MCF 10A (cell line): ENCODE results near the gene NDUFS2. TPM values are rescaled to one million over a fixed set of nuclear protein-coding genes. Genes with fewer than 3 reads are reported as not detected.

Source experiments
- BruUV-seq: library from RNA; stranded (reverse); fragments of 400-500 nt; replicated peaks from 2 replicates; lab custom pipeline; 2021; lab: Mats Ljungman, UMichigan
- CTCF ChIA-PET: fragments of 300-600 bp; sonication (Branson Sonifier 250); formaldehyde crosslinking; extraction: SDS; loops from one replicate; lab custom pipeline; 2021; ENCODE audit warnings: antibody characterized with exemption, inconsistent platforms; lab: Yijun Ruan, JAX
- POLR2A ChIA-PET: fragments of 300-600, 350-650 bp; sonication (Branson Sonifier 250); formaldehyde crosslinking; extraction: SDS; loops from one replicate; lab custom pipeline; 2020; ENCODE audit warnings: antibody characterized with exemption, inconsistent platforms; lab: Yijun Ruan, JAX
- DNase-seq: peaks from one replicate; pipeline ENCODE4 v3.0.0-alpha.2; 2018; ENCODE audit not compliant: unreplicated experiment
- H3K27ac Mint-ChIP-seq: one replicate; pipeline ENCODE4 v1.8.0; 2022; ENCODE audit warnings: mild to moderate bottlenecking, low read depth, mixed read lengths; ENCODE audit not compliant: unreplicated experiment
- H3K27me3 Mint-ChIP-seq: one replicate; pipeline ENCODE4 v1.8.0; 2022; ENCODE audit warnings: mixed read lengths; ENCODE audit not compliant: insufficient read depth, unreplicated experiment
- H3K36me3 Mint-ChIP-seq: one replicate; pipeline ENCODE4 v1.8.0; 2022; ENCODE audit warnings: mild to moderate bottlenecking, moderate library complexity, mixed read lengths; ENCODE audit not compliant: insufficient read depth, unreplicated experiment
- H3K4me1 Mint-ChIP-seq: one replicate; pipeline ENCODE4 v1.8.0; 2022; ENCODE audit warnings: mixed read lengths; ENCODE audit not compliant: insufficient read depth, unreplicated experiment
- H3K4me3 Mint-ChIP-seq: one replicate; pipeline ENCODE4 v1.8.0; 2022; ENCODE audit warnings: mild to moderate bottlenecking, moderate library complexity, mixed read lengths; ENCODE audit not compliant: unreplicated experiment
- H3K9me3 Mint-ChIP-seq: one replicate; pipeline ENCODE4 v1.8.0; 2022; ENCODE audit warnings: mixed read lengths; ENCODE audit not compliant: unreplicated experiment
- intact Hi-C: fragments of 100-400 bp; cut with micrococcal nuclease; formaldehyde crosslinking; loops from 2 replicates; pipeline ENCODE4 v1.14.1; 2022
- total RNA-seq: library from RNA; stranded (reverse); gene quantifications from 2 replicates; pipeline ENCODE4 v1.2.3, GENCODE V29; 2022
- TF ChIP-seq, protein P1 (sequence below): fragments of 200-600 bp; IDR thresholded peaks from one replicate; pipeline ENCODE4 v1.8.0; 2022; ENCODE audit warnings: antibody characterized with exemption, mild to moderate bottlenecking; ENCODE audit not compliant: unreplicated experiment

Gene NDUFS2
- total RNA-seq, 1 experiment from 2014 or later: 149 TPM

DNA sequence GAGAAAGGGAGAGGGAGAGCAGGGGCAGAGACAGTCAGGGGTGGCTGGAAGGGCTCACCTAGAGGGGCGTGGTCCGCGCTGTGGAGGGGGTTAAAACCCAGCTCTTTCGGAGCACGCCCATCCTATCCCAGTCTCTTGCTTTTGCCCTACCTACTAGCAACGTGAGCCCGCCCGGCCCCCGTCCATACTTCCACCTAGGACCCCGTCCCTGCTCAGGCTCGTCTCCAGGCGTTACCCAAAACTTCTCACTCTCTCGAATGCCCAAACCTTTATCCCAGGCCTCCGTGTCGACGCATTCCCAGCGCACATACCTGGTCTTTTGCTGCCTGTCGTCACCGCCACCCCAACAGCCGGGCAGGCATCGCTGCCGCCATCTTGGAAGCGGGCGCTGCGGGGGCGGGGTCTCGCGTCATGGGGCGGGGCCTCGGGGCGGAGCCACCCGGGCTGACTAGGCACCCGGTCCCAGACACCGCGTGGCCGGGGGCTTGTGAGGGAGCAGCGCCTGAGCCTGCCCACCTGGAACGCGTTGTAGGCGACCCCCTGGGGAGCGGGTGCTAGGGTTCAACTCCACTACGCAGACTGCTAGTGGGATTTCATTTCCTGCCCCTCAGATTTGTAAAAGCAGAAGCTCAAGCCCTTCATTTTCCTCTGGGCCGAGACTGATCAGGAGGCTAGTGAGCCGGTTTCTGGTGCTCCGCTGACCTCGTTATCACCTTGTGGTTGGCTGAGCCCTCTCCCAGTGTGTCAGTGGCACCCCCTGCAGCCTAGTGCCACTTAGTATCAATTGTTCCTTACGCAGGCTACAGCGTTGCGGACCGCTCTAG lies 24.8 kb upstream of the NDUFS2 start, which contains the start of gene B4GALT3:
B4GALT3 (minus strand) TSS at position 396 of the 824 bp plus-strand sequence. CDS start 1,447 bp downstream, outside the sequence.
- peak; percentile 87 for DNase-seq
- POLR2A ChIA-PET: interaction anchor here (0.5 to 3.3 kb wide), 21 partner anchors 10 to 214 kb away, joined by 3 to 101 read pairs (median 6); partner anchors contain the start of genes DEDD, F11R, NDUFS2 and NIT1
- BruUV-seq: TSS peak; percentile 97

DNA sequence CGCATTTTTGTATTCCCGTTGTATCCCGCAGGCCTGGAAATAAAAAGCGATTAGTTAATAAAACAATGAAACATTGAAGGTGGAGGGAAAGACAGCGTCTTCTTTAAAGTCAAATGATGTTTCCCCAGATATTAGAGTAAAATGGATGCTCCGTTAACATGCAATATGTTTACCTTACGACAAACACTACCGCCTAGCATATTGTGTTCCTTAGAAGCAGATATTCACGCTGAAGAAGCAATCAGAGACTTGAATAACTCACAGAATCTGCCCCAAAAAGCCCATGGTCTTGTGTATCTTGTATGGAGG lies 24.3 kb upstream of the NDUFS2 start:
- no peak for DNase-seq
- Mint-ChIP-seq H3K4me1 (peaks cover 37% of the 10 kb centered on the region), H3K36me3 (peaks cover 26% of the 10 kb centered on the region), H3K9me3 (no peaks in the 10 kb centered on the region), H3K27ac (peak overlapping the region; percentile 92), H3K27me3 (no peaks in the 10 kb centered on the region), H3K4me3 (peak overlapping the region; percentile 86)
- no TSS peak for BruUV-seq
- ChIA-PET CTCF (interaction anchor here (0.9 to 3.5 kb wide), 4 partner anchors 11 to 48 kb away, joined by 3 to 33 read pairs (median 14); partner anchors contain the start of genes PPOX and TOMM40L), POLR2A (interaction anchor here (1.9 to 3.3 kb wide), 8 partner anchors 11 to 157 kb away, joined by 6 to 101 read pairs (median 15); partner anchors contain the start of genes DEDD, F11R, NDUFS2 and PPOX)
- TF ChIP-seq, protein P1, sequence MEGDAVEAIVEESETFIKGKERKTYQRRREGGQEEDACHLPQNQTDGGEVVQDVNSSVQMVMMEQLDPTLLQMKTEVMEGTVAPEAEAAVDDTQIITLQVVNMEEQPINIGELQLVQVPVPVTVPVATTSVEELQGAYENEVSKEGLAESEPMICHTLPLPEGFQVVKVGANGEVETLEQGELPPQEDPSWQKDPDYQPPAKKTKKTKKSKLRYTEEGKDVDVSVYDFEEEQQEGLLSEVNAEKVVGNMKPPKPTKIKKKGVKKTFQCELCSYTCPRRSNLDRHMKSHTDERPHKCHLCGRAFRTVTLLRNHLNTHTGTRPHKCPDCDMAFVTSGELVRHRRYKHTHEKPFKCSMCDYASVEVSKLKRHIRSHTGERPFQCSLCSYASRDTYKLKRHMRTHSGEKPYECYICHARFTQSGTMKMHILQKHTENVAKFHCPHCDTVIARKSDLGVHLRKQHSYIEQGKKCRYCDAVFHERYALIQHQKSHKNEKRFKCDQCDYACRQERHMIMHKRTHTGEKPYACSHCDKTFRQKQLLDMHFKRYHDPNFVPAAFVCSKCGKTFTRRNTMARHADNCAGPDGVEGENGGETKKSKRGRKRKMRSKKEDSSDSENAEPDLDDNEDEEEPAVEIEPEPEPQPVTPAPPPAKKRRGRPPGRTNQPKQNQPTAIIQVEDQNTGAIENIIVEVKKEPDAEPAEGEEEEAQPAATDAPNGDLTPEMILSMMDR: no peak
- intact Hi-C loops: loop anchor here (1.0 kb wide), 1 partner anchor 12 kb away; the partner anchor contains the start of gene PPOX

More for the DNA sequence above, 24.8 kb upstream of the NDUFS2 start, which contains the start of gene B4GALT3:
- CTCF ChIA-PET: interaction anchor here (0.6 to 3.5 kb wide), 11 partner anchors 11 to 1595 kb away, joined by 3 to 33 read pairs (median 3); partner anchors contain the start of genes ADAMTS4, PPOX and TOMM40L
- intact Hi-C loops: loop anchor here (1.0 kb wide), 1 partner anchor 11 kb away; the partner anchor contains the start of gene PPOX
- Mint-ChIP-seq H3K27me3 (no peaks in the 10 kb centered on the region), H3K36me3 (peaks cover 31% of the 10 kb centered on the region), H3K9me3 (no peaks in the 10 kb centered on the region), H3K4me3 (peak within 1 kb of the TSS; percentile 86), H3K4me1 (peaks cover 37% of the 10 kb centered on the region), H3K27ac (peak within 1 kb of the TSS; percentile 92)
- TF ChIP-seq, protein P1: no peak

DNA sequence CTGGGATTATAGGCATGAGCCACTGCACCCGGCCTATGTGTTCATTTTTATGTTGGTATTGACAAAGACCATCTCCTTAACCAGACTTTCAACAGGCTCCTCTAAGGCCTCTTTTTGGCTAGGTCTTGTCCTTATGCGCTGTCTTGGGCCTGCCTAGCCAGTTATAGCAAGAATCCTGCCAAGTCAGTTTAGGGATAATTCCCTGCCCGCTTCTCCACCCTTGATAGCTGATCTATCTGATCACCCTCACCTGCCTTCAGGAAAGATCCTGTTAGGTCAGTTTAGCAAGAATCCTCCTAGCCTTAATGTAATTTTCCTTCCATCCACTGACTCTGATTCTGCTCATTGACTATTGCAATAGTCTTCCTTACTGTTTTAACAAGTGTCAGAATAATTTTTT lies 22.5 kb upstream of the NDUFS2 start:
- BruUV-seq: no TSS peak
- ChIA-PET CTCF (interaction anchor here (0.7 to 5.9 kb wide), 9 partner anchors 8 to 1266 kb away, joined by 3 to 115 read pairs (median 6); partner anchors contain the start of genes APOA2, PPOX and TOMM40L), POLR2A (interaction anchor here (0.7 to 5.3 kb wide), 5 partner anchors 13 to 203 kb away, joined by 3 to 58 read pairs (median 7); partner anchors contain the start of genes NDUFS2, PPOX and USF1)
- Mint-ChIP-seq H3K27me3 (no peaks in the 10 kb centered on the region), H3K4me1 (peaks cover 34% of the 10 kb centered on the region), H3K4me3 (no peak overlapping the region), H3K9me3 (no peaks in the 10 kb centered on the region), H3K36me3 (peaks cover 7% of the 10 kb centered on the region), H3K27ac (no peak overlapping the region)
- TF ChIP-seq, protein P1: no peak
- intact Hi-C loops: loop anchor here (1.0 kb wide), 2 partner anchors 46 to 112 kb away; no protein-coding TSS in a partner anchor
- DNase-seq: no peak
